IMR-90 (cell line): ENCODE data around the gene ZDHHC24. TPM values are rescaled to one million over a fixed set of nuclear protein-coding genes. Genes with fewer than 3 reads are reported as not detected.

Source experiments
- ATAC-seq: fragments of 200-7000 bp; cut with Tn5 transposase; 2 replicates; pipeline ENCODE4 v1.9.1; 2020; ENCODE audit warnings: low read depth, mild to moderate bottlenecking, moderate library complexity
- BruUV-seq: library from RNA; stranded (reverse); fragments of 400-500 nt; replicated peaks from 2 replicates; lab custom pipeline; 2021; lab: Mats Ljungman, UMichigan
- CTCF ChIA-PET: fragments of 300-600 bp; formaldehyde crosslinking; extraction: SDS; loops from one replicate; lab custom pipeline; 2021; ENCODE audit warnings: antibody characterized with exemption; lab: Yijun Ruan, JAX
- POLR2A ChIA-PET: fragments of 300-600 bp; sonication (Branson Sonifier 250); formaldehyde crosslinking; loops from one replicate; lab custom pipeline; 2022; ENCODE audit warnings: antibody characterized with exemption; ENCODE audit not compliant: unreplicated experiment; lab: Charles Lee
- DNase-seq: peaks from one replicate; pipeline ENCODE4 v3.0.0; 2013
- H2AFZ ChIP-seq: replicated peaks from 2 replicates; pipeline ENCODE3; 2013; ENCODE audit warnings: low read length, mild to moderate bottlenecking; ENCODE audit not compliant: poor library complexity
- H2AK5ac ChIP-seq: 2 replicates; pipeline ENCODE4 v1.6.1; 2013; ENCODE audit warnings: low read depth, low read length, inconsistent platforms
- H2AK9ac ChIP-seq: replicated peaks from 2 replicates; pipeline ENCODE3; 2013; ENCODE audit warnings: mild to moderate bottlenecking, low read depth, low read length, moderate library complexity; ENCODE audit not compliant: poor library complexity
- H2BK120ac ChIP-seq: 2 replicates; pipeline ENCODE4 v1.6.1; 2013; ENCODE audit warnings: low read depth, low read length, inconsistent platforms
- H2BK15ac ChIP-seq: 3 replicates; pipeline ENCODE4 v1.6.1; 2013; ENCODE audit warnings: low read depth, low read length, inconsistent platforms
- H2BK20ac ChIP-seq: 2 replicates; pipeline ENCODE4 v1.6.1; 2013; ENCODE audit warnings: low read depth, mild to moderate bottlenecking, inconsistent platforms, low read length, moderate library complexity
- H2BK5ac ChIP-seq: 2 replicates; pipeline ENCODE4 v1.6.1; 2013; ENCODE audit warnings: mild to moderate bottlenecking, low read depth, low read length, inconsistent platforms; ENCODE audit not compliant: poor library complexity, severe bottlenecking
- H3K14ac ChIP-seq: replicated peaks from 2 replicates; pipeline ENCODE4 v1.6.1; 2013; ENCODE audit warnings: low read depth, low read length, inconsistent platforms
- H3K18ac ChIP-seq: 2 replicates; pipeline ENCODE4 v1.6.1; 2013; ENCODE audit warnings: low read depth, low read length, control low read depth
- H3K23ac ChIP-seq: 2 replicates; pipeline ENCODE4 v1.6.1; 2013; ENCODE audit warnings: low read depth, low read length, inconsistent platforms
- H3K27ac ChIP-seq: 2 replicates; pipeline ENCODE4 v1.5.1; 2013; ENCODE audit warnings: mild to moderate bottlenecking, control low read depth, low read length; ENCODE audit not compliant: insufficient read depth
- H3K27me3 ChIP-seq: 2 replicates; pipeline ENCODE4 v1.6.1; 2013; ENCODE audit warnings: low read length; ENCODE audit not compliant: control insufficient read depth, insufficient read depth
- H3K36me3 ChIP-seq: 2 replicates; pipeline ENCODE4 v1.6.1; 2013; ENCODE audit warnings: low read length, mixed read lengths; ENCODE audit not compliant: control insufficient read depth, insufficient read depth
- H3K4ac ChIP-seq: 2 replicates; pipeline ENCODE4 v1.6.1; 2013; ENCODE audit warnings: low read depth, low read length, inconsistent platforms
- H3K4me1 ChIP-seq: 2 replicates; pipeline ENCODE4 v1.6.1; 2013; ENCODE audit warnings: low read length, mixed read lengths; ENCODE audit not compliant: control insufficient read depth, insufficient read depth
- H3K4me2 ChIP-seq: 2 replicates; pipeline ENCODE4 v1.6.1; 2013; ENCODE audit warnings: low read depth, mild to moderate bottlenecking, control low read depth, low read length, moderate library complexity
- H3K4me3 ChIP-seq: 2 replicates; pipeline ENCODE4 v1.5.1; 2013; ENCODE audit warnings: low read depth, mild to moderate bottlenecking, control low read depth, low read length, moderate library complexity; ENCODE audit not compliant: insufficient read depth
- H3K56ac ChIP-seq: 2 replicates; pipeline ENCODE4 v1.6.1; 2013; ENCODE audit warnings: low read length, inconsistent platforms; ENCODE audit not compliant: insufficient read depth; ENCODE audit errors: extremely low read depth
- H3K79me1 ChIP-seq, 2 experiments: 2 replicates each; pipeline ENCODE4 v1.6.1; 2013; ENCODE audit warnings: low read length in 2 of 2, inconsistent platforms in 1 of 2, low read depth in 1 of 2
- H3K9ac ChIP-seq: 2 replicates; pipeline ENCODE4 v1.6.1; 2013; ENCODE audit warnings: low read depth, low read length, control low read depth
- H3K9me1 ChIP-seq: 2 replicates; pipeline ENCODE4 v1.6.1; 2013; ENCODE audit warnings: low read length, inconsistent platforms; ENCODE audit not compliant: insufficient read depth
- H3K9me3 ChIP-seq: 2 replicates; pipeline ENCODE4 v1.6.1; 2013; ENCODE audit warnings: low read length; ENCODE audit not compliant: control insufficient read depth, insufficient read depth
- H4K20me1 ChIP-seq: 2 replicates; pipeline ENCODE4 v1.6.1; 2013; ENCODE audit warnings: low read length, inconsistent platforms; ENCODE audit not compliant: insufficient read depth
- H4K5ac ChIP-seq: 2 replicates; pipeline ENCODE4 v1.6.1; 2013; ENCODE audit warnings: mild to moderate bottlenecking, low read depth, low read length, control low read depth
- H4K8ac ChIP-seq, 2 experiments: 2 replicates each; pipeline ENCODE4 v1.6.1; 2013; ENCODE audit warnings: low read depth in 2 of 2, low read length in 2 of 2, control low read depth in 1 of 2, inconsistent platforms in 1 of 2
- H4K91ac ChIP-seq: 2 replicates; pipeline ENCODE4 v1.6.1; 2013; ENCODE audit warnings: low read depth, low read length, inconsistent platforms; ENCODE audit not compliant: insufficient read depth
- CEBPB ChIP-seq: IDR thresholded peaks from 2 replicates; pipeline ENCODE4 v1.6.1; 2012; ENCODE audit warnings: low read depth, low read length, improper control_type of control experiment
- CHD1 ChIP-seq: IDR thresholded peaks from 2 replicates; pipeline ENCODE4 v1.6.1; 2012; ENCODE audit warnings: low read depth, low read length, improper control_type of control experiment
- FOS ChIP-seq: fragments of 150-350 bp; IDR thresholded peaks from 2 replicates; pipeline ENCODE4 v1.6.1; 2016; ENCODE audit warnings: low read depth, low read length
- MAFK ChIP-seq: IDR thresholded peaks from 2 replicates; pipeline ENCODE4 v1.6.1; 2012; ENCODE audit warnings: low read depth, low read length, improper control_type of control experiment
- MAZ ChIP-seq: IDR thresholded peaks from 2 replicates; pipeline ENCODE4 v1.6.1; 2012; ENCODE audit warnings: low read depth, mild to moderate bottlenecking, low read length, improper control_type of control experiment, moderate library complexity, borderline replicate concordance
- NFE2L2 ChIP-seq: fragments of 150-350 bp; IDR thresholded peaks from 2 replicates; pipeline ENCODE4 v1.6.1; 2016; ENCODE audit warnings: low read depth, mild to moderate bottlenecking, low read length
- POLR2A ChIP-seq: IDR thresholded peaks from 2 replicates; pipeline ENCODE4 v1.6.1; 2012; ENCODE audit warnings: mild to moderate bottlenecking, low read depth, low read length
- RCOR1 ChIP-seq: IDR thresholded peaks from 2 replicates; pipeline ENCODE4 v1.6.1; 2012; ENCODE audit warnings: mild to moderate bottlenecking, low read length, improper control_type of control experiment; ENCODE audit not compliant: insufficient replicate concordance
- RFX5 ChIP-seq: IDR thresholded peaks from 2 replicates; pipeline ENCODE4 v1.8.0; 2012; ENCODE audit warnings: low read depth, mild to moderate bottlenecking, low read length, moderate library complexity
- SMC3 ChIP-seq: fragments of 150-350 bp; IDR thresholded peaks from 2 replicates; pipeline ENCODE4 v1.6.1; 2016; ENCODE audit warnings: low read depth, mild to moderate bottlenecking, antibody characterized with exemption, low read length, moderate library complexity
- WGBS, 2 experiments: methylation state at CpG; one replicate each; pipeline versions ENCODE4 v1.1.5 to v1.1.7; 2013; ENCODE audit warnings: missing lambda C conversion rate in 2 of 2; ENCODE audit not compliant: insufficient read length in 1 of 2; ENCODE audit errors: extremely low coverage in 2 of 2; 5-methylcytosine and 5-hydroxymethylcytosine counted together
- dilution Hi-C: fragments of 300-500 bp; cut with HindIII; formaldehyde crosslinking; loops from one replicate; pipeline ENCODE4 v1.14.3; 2018; ENCODE audit warnings: low sequenced_read_pairs; ENCODE audit not compliant: unreplicated experiment
- in situ Hi-C: fragments of 300-500 bp; cut with MboI; formaldehyde crosslinking; loops from 3 replicates; pipeline ENCODE4 v1.14.3; 2019; ENCODE audit warnings: low sequenced_read_pairs, inconsistent platforms, mixed read lengths
- intact Hi-C: fragments of 100-400 bp; cut with micrococcal nuclease; formaldehyde crosslinking; loops from 2 replicates; pipeline ENCODE4 v1.10.0; 2022
- polyA plus RNA-seq, 3 experiments: library from polyadenylated mRNA; depleted of rRNA; stranded (reverse); fragments of >200 nt; gene quantifications; 2 replicates each; pipeline ENCODE4 v1.2.3, GENCODE V29; 2012; ENCODE audit warnings: low replicate concordance in 1 of 3
- total RNA-seq: library from RNA; depleted of rRNA; stranded (reverse); fragments of >200 nt; gene quantifications from 2 replicates; pipeline ENCODE4 v1.2.3, GENCODE V29; 2012
- TF ChIP-seq, protein P1 (sequence below): conservative IDR thresholded peaks from 2 replicates; pipeline ENCODE4 v1.5.1; 2012; ENCODE audit warnings: mild to moderate bottlenecking, low read depth, low read length, improper control_type of control experiment
- TF ChIP-seq, protein P2 (sequence below): fragments of 150-350 bp; IDR thresholded peaks from 2 replicates; pipeline ENCODE4 v1.6.1; 2017; ENCODE audit warnings: mild to moderate bottlenecking, antibody characterized with exemption, low read length, low read depth

ZDHHC24 gene
- total and polyA plus RNA-seq, 2 of the 4 experiments (the other 2 are of a cell fraction) = 3.2 to 10.9 TPM

DNA sequence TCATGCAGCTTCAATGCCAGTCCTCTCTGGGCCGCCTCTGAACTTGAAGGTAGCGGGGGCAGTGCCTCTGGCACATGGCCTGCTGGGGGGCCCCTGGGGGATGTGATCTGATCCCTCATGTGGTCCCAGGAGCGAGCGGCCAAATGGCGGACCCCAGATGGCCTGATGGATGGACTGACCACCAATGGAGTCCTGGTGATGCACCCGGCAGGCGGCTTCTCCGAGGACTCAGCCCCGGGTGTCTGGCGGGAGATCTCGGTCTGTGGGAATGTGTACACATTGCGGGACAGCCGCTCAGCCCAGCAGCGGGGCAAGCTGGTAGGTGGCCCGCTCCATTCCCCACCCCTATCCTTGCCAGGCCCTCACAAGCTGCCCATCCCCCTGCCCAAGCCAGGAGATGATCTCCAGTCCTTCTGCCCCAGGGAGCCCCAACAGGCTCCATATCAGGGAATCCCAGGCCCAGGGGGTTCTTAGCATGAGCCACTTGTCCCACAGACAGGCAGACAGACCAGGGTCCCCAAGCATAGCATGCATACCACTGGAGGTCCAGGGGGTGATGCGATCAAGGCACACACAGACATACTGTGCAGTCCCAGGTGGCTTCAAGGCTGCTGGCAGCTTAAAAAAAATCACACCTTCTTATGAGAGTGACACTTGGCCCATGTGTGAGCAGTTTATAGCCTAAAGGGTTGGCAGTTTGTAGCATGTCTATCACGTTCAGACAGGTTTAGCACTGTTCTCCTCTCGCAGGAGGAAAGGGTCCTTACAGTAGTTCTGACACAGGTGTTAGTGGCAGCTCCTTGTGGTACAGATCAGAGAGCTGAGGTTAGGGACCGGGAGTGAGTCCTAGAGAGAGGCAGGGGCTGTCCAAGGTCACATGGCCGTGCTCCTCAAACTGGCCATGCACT is 72.0 kb downstream of the ZDHHC24 start:
- Histone ChIP-seq H3K4me1 (peaks cover 1% of the 10 kb centered on the region), H2AFZ (no peak overlapping the region), H2BK120ac (no peak overlapping the region), H3K36me3 (peaks cover 32% of the 10 kb centered on the region), H4K5ac (no peak overlapping the region), H2BK15ac (no peak overlapping the region), H3K14ac (no peak overlapping the region), H3K56ac (no peak overlapping the region), H3K18ac (no peak overlapping the region), H3K4me2 (no peak overlapping the region), H3K9me1 (0 out of 2 replicates have a peak, but pooled peaks cover 11% of the 10 kb centered on the region), H2BK5ac (no peak overlapping the region), H3K27ac (no peak overlapping the region), H3K4ac (no peak overlapping the region), H3K79me1 (peaks cover 11 to 33% of the 10 kb centered on the region in 2 experiments), H2AK5ac (no peak overlapping the region), H4K91ac (no peak overlapping the region), H3K9ac (no peak overlapping the region), H2AK9ac (no peak overlapping the region), H4K20me1 (peaks cover 11% of the 10 kb centered on the region; the same call in 1 of the 2 replicates), H2BK20ac (no peak overlapping the region), H3K4me3 (no peak overlapping the region), H3K23ac (no peak overlapping the region), H4K8ac (no peak overlapping the region), H3K9me3 (no peaks in the 10 kb centered on the region), H3K27me3 (no peaks in the 10 kb centered on the region)
- in situ Hi-C loops (no loop called here), intact Hi-C loops (no loop called here), dilution Hi-C loops (no loop called here)
- CTCF ChIA-PET = no interaction called here
- 81% methylated on average over 14 of the region's 20 CpGs; no CpG with 5 or more reads in 1 of the 2 experiments for WGBS, 2 experiments
- no TSS peak for BruUV-seq
- no peak for ATAC-seq
- TF ChIP-seq RFX5 (no peak), MAZ (no peak), MAFK (no peak), CEBPB (no peak), CHD1 (no peak), RCOR1 (no peak), SMC3 (no peak), NFE2L2 (no peak), FOS (no peak), POLR2A (no peak)
- TF ChIP-seq, protein P1, sequence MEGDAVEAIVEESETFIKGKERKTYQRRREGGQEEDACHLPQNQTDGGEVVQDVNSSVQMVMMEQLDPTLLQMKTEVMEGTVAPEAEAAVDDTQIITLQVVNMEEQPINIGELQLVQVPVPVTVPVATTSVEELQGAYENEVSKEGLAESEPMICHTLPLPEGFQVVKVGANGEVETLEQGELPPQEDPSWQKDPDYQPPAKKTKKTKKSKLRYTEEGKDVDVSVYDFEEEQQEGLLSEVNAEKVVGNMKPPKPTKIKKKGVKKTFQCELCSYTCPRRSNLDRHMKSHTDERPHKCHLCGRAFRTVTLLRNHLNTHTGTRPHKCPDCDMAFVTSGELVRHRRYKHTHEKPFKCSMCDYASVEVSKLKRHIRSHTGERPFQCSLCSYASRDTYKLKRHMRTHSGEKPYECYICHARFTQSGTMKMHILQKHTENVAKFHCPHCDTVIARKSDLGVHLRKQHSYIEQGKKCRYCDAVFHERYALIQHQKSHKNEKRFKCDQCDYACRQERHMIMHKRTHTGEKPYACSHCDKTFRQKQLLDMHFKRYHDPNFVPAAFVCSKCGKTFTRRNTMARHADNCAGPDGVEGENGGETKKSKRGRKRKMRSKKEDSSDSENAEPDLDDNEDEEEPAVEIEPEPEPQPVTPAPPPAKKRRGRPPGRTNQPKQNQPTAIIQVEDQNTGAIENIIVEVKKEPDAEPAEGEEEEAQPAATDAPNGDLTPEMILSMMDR = no peak
- TF ChIP-seq, protein P2, sequence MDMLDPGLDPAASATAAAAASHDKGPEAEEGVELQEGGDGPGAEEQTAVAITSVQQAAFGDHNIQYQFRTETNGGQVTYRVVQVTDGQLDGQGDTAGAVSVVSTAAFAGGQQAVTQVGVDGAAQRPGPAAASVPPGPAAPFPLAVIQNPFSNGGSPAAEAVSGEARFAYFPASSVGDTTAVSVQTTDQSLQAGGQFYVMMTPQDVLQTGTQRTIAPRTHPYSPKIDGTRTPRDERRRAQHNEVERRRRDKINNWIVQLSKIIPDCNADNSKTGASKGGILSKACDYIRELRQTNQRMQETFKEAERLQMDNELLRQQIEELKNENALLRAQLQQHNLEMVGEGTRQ = no peak
- DNase-seq = no peak
- POLR2A ChIA-PET = interaction anchor here (1.1 kb wide), 1 partner anchor 12 kb away, joined by 3 read pairs; no protein-coding TSS in a partner anchor
